GM12891 (cell line): ENCODE data around the gene PAM16.

ENCODE experiments used
- DNase-seq: peaks from one replicate; pipeline ENCODE4 v3.0.0; 2011; ENCODE audit warnings: low spot score; ENCODE audit not compliant: insufficient read length
- FAIRE-seq: peaks from 2 replicates; lab custom pipeline; 2011; peaks lifted over from hg19 to GRCh38; lab: Jason Lieb, UNC
- PAX5 ChIP-seq: IDR thresholded peaks from 2 replicates; pipeline ENCODE4 v1.6.1; 2011; ENCODE audit warnings: low read length, moderate library complexity, mild to moderate bottlenecking; ENCODE audit not compliant: insufficient read depth, severe bottlenecking
- POLR2A ChIP-seq: IDR thresholded peaks from 2 replicates; pipeline ENCODE4 v1.6.1; 2011; ENCODE audit warnings: low read depth, low read length, control low read depth
- POLR2AphosphoS5 ChIP-seq: IDR thresholded peaks from 2 replicates; pipeline ENCODE4 v1.6.1; 2011; ENCODE audit warnings: low read depth, low read length, control low read depth
- POU2F2 ChIP-seq: IDR thresholded peaks from 2 replicates; pipeline ENCODE4 v1.6.1; 2011; ENCODE audit warnings: low read depth, mild to moderate bottlenecking, control low read depth, low read length, moderate library complexity
- SPI1 ChIP-seq: IDR thresholded peaks from 2 replicates; pipeline ENCODE4 v1.6.1; 2011; ENCODE audit warnings: low read depth, low read length, control low read depth
- TAF1 ChIP-seq: IDR thresholded peaks from 2 replicates; pipeline ENCODE4 v1.6.1; 2011; ENCODE audit warnings: low read depth, low read length, control low read depth

The PAM16 gene

DNA sequence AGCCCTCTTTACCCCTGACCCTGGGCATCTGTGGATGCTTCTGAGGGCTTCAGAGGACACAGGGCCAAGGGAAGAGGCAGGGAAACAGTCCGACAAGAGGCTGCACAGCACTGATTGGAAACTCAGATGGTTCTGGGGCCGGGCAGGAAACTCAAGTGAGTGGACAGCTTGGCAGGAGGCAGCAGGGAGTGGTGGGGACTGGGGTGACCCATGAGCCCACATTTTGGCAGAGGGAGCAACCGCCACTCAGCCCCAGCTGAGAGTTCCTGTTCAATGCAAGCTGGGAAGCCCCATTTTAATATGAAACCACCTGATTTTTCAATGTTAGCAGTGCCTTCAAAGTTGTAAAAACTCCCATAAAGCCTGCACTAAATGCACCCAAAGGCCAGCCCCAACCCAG lies 19.0 kb upstream of the PAM16 start:
- TF ChIP-seq POU2F2 (no peak), POLR2AphosphoS5 (no peak)
- FAIRE-seq, result no peak
- DNase-seq, result no peak

DNA sequence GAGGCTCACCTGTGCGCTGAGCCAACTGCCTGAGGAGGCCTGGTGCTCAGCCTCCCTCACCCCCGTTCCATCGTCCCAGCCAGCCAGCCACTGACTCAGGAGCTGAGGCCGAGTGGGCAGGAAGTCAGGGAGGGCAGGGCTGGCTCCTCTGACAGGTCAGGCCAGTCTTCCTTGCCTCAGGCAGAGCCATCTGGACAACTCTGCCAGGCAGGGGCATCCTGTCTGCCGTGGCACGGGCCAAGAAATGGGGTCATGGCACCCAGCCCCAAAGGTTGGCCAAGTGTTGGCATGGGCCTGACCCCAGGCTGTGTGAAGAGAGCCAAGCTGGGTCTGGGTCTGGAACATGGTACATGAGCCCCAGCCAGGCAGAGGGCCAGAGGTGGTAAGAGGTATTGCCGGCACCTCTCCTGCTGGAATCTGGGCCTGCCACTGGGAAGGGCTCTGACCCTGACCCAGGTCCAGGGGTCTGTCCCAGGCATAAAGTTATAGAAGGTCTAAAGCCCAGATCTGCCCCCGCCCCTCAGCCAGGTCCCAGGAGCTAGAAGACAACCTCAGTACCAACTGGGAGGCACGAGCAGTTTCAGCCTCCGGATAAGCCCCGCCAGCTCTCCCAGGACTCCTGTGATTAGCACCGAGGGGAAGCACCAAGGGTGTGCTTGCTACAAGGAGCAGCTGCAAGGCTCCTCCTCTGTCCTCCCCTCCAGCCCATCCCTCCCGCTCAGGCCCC lies 18.0 kb upstream of the PAM16 start:
- no peak for TF ChIP-seq POLR2AphosphoS5
- TF ChIP-seq PAX5, result no peak
- no peak for TF ChIP-seq POU2F2
- TF ChIP-seq POLR2A, result no peak
- no peak for TF ChIP-seq SPI1
- TF ChIP-seq TAF1, result no peak
- DNase-seq, result no peak
- no peak for FAIRE-seq

DNA sequence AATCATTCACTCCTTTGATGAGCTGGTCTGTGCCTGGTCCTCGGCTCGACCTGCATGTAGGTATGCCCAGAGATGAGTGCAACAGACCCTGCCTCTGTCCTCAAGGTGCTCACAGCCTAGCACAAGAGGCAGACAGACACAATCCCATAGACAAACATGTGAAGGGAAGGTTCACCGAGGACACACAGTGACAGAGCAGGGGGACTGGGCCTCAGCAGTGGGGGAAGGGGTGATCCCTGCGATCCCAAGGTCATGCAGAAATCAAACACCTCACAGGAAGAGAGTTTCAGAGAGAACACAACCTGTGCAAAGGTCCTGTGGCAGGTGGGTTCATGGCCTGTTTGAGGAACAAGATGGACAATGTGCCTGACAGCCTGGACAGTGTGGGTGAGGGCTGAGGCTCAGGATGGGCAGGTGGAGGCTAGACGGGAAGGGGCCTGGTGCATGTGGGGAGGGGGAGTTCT lies 16.3 kb upstream of the PAM16 start:
- no peak for TF ChIP-seq POLR2A
- TF ChIP-seq TAF1, result no peak
- TF ChIP-seq POLR2AphosphoS5, result no peak
- TF ChIP-seq PAX5, result no peak
- no peak for TF ChIP-seq SPI1
- TF ChIP-seq POU2F2, result no peak
- FAIRE-seq, result no peak

DNA sequence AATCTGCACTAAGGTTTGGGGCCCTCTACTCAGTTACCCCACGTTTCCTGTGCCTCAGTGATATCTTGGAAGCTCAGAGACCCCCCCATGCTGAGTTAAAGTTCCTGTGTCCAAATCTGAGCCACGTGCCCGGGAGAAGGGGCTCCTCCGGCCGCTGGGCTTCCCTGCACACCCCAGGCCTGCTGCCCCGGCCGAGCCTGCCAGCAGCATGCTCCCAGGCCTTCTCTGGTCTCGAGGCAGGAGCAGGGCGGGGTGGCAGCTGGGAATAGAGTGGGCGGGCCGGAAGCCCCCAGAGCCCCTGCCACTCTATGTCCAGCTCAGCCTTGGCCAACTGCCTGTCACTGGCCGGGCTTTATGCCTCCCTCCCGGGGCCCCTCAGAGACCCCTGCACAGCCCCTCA lies 14.9 kb upstream of the PAM16 start:
- no peak for FAIRE-seq
- TF ChIP-seq POLR2A, result no peak
- TF ChIP-seq TAF1, result no peak
- TF ChIP-seq POU2F2, result no peak
- TF ChIP-seq SPI1, result no peak
- TF ChIP-seq POLR2AphosphoS5, result no peak
- TF ChIP-seq PAX5, result no peak
- no peak for DNase-seq

More for the DNA sequence above, 16.3 kb upstream of the PAM16 start:
- no peak for DNase-seq

DNA sequence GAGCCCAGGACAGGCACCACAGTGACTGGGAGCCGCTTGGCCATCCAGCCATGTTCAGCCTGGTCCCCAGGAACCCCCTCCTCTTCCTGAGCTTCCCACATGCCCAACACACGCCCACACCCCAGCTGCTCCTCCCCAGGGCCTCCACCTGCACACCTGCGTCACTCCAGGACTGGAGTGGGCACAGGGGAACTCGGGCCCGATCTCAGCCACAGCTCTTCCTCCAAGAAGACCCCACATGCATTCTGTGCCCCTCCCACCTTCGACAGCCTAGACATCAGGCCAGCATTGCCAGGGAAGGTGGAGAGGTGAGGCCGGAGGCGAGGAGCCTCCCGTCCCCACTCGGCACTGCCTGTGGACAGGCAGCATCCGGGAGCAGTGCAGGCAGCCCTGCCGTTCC lies 14.5 kb upstream of the PAM16 start:
- TF ChIP-seq PAX5 (no peak), POLR2A (no peak), SPI1 (no peak), POU2F2 (no peak), TAF1 (no peak), POLR2AphosphoS5 (no peak)
- no peak for DNase-seq
- FAIRE-seq, result no peak

DNA sequence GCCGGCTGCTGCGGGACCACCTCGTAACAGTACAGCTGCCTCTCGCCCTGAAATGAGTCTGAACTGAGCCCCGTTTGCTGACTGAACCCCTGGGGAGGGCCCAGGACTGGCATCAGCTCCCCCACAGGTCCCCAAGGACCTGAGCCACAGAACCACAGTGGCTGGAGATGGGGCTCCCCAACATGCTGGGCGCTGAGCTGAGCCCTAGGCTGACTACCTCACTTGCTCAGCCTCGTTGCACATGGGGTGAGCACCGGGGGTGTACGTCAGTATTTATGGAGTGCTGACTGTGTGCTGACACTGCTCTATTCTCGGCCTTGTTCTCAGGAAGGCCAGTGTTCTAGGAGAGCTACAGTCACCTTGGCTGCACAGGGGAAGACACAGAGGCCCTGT lies 13.9 kb upstream of the PAM16 start:
- no peak for DNase-seq
- peak; percentile 83 for FAIRE-seq
- no peak for TF ChIP-seq PAX5
- no peak for TF ChIP-seq SPI1
- TF ChIP-seq POLR2AphosphoS5, result no peak
- no peak for TF ChIP-seq POLR2A
- no peak for TF ChIP-seq TAF1
- no peak for TF ChIP-seq POU2F2

DNA sequence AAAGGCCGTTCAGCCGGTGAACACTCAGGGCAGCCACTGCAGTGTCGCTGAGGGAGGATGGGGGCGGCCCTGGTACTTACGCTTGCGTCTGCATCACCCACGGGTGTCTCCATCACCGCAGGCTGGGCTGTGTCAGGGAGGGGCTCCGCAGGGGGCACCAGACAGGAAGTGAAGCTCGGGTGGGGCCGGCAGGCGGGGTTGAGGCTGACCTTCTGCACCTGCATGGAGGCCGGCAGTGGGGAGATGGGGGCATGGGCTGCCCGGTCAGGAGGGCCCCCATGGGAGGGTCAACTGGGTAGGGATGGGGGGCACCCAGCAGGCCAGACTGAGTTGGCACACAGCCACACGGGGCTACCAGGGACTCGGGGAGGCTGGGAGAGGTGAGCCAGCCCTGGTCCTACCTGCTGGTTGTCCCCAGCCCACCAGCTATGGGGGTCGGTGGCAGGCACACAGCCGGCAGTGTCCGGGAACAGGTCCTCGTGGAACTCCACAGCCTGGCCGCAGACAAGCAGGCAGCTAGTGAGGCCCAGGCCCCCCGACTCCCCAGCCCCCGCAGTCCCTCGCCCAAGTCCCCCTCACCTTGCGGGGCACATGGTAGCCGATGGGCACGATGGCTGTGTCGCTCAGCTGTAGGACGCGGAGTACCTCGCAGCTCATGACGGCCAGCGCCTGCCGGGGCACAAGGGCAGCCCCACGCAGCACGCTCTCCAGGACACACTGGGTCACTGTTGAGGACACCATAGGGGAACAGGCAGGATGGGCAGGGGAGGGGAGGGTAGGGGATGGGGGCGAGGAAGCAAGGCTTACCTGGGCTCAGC lies 13.3 kb upstream of the PAM16 start:
- peak; percentile 52 for FAIRE-seq
- TF ChIP-seq POLR2AphosphoS5 (no peak), PAX5 (no peak), SPI1 (no peak), POLR2A (no peak), TAF1 (no peak), POU2F2 (no peak)
- DNase-seq, result no peak

DNA sequence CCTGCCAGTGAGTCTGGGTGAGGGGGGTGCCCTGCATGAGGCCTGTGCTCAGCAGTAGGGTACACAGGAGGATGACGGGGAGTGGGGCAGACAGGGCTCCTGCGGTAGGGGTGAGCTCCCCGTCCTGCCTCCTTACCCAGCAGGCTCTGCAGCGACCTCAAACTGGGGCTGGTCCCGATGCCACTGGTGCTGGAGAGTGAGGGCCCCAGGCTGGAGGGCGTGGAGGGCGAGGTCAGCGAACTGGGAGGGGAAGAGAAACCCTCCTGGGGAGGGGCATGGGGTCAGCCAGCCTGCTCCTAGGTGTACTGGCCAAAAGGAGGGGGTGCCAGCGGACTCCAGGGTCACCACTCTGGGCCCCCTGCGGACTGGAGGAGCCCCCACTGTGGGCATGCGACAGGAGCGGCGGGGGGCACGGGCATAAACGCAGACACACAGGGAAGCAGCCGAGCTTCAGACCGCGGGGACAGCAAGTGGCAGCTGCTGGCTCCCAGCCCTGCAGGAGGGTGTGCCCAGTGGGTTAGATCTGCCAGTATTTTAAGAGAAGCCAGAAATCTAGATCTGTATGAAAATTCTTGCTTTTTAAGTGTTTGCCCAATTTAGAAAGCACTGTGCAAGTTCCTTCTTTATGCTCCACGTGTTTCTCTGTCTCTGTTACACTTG lies 11.5 kb upstream of the PAM16 start:
- TF ChIP-seq POLR2A, result no peak
- no peak for TF ChIP-seq POU2F2
- no peak for TF ChIP-seq PAX5
- TF ChIP-seq POLR2AphosphoS5, result no peak
- no peak for TF ChIP-seq SPI1
- TF ChIP-seq TAF1, result no peak
- FAIRE-seq (no peak), DNase-seq (no peak)

DNA sequence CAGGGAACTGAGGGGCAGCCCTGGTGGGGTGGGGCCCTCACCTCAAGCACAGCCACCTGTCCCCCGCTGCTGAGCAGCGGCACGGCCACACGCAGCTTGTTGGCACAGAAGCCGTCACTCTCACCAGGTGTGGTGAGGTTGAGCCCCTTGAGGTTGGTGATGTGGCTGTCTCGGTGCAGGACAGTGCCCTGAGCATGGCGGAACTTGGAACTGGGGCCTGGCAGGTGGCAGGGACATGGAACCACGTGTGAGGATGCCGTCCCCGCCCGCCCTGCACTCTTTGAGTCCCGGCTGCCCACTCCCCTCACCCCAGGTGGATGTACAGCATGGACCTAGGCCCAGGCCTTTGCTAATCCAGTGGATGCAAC lies 10.8 kb upstream of the PAM16 start:
- TF ChIP-seq POLR2AphosphoS5 (no peak), TAF1 (no peak), PAX5 (no peak), POLR2A (no peak), POU2F2 (no peak), SPI1 (no peak)
- FAIRE-seq (no peak), DNase-seq (no peak)
